HG02588 (cell line): ENCODE measurements around the gene CACNG5.
"Not testable (repeated sequence)": the region's sequence is repeated elsewhere in the genome, so short reads cannot be mapped to it uniquely, and the experiment has no call there.

Experiments
- ATAC-seq: cut with Tn5 transposase; IDR thresholded peaks from one replicate; pipeline ENCODE4 v1.9.1; 2021; ENCODE audit warnings: mild to moderate bottlenecking, moderate library complexity; ENCODE audit not compliant: unreplicated experiment

The CACNG5 gene

GRCh38 chr17:66849032-66849655 lies 14.2 kb downstream of the CACNG5 start:
- ATAC-seq, result no peak

GRCh38 chr17:66849851-66850580 lies 15.1 kb downstream of the CACNG5 start:
- no peak for ATAC-seq

DNA sequence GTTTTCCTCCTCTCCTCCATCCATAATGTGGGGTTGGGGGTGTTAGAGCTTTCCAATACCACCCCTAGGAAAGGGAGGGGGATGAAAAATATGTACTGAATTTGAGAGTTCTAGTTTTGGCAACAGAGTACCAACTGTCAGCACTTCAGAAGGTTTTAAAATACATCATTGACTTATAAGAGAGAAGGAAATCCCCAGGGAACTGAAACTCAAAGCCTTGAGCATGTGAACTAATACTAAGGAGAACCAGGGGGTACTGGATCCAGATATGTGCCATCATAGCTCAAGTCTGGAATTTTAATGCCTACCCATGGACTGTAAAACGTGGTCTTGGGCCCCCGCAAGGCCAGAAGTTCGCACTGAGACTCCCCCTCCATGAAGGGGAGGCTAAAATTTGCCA lies 15.8 kb downstream of the CACNG5 start:
- no peak for ATAC-seq

DNA sequence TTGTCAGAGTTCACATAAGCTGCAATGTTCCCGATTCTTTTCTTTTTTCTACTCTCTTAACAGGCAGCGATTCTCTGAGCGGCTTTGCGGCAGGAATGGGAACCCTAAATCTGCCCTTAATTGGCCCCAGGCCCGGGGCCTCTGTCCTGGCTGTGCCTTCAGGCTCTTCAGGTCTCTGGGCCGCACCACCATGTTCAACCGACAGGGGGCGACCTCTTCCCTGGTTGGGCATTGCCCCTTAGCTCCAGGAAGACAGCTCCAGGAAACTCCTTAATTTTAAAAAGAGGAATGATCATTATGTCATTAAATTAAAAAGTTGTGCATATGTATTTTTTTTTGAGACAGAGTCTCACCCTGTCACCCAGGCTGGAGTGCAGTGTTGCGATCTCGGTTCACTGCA lies 20.3 kb downstream of the CACNG5 start:
- no peak for ATAC-seq

DNA sequence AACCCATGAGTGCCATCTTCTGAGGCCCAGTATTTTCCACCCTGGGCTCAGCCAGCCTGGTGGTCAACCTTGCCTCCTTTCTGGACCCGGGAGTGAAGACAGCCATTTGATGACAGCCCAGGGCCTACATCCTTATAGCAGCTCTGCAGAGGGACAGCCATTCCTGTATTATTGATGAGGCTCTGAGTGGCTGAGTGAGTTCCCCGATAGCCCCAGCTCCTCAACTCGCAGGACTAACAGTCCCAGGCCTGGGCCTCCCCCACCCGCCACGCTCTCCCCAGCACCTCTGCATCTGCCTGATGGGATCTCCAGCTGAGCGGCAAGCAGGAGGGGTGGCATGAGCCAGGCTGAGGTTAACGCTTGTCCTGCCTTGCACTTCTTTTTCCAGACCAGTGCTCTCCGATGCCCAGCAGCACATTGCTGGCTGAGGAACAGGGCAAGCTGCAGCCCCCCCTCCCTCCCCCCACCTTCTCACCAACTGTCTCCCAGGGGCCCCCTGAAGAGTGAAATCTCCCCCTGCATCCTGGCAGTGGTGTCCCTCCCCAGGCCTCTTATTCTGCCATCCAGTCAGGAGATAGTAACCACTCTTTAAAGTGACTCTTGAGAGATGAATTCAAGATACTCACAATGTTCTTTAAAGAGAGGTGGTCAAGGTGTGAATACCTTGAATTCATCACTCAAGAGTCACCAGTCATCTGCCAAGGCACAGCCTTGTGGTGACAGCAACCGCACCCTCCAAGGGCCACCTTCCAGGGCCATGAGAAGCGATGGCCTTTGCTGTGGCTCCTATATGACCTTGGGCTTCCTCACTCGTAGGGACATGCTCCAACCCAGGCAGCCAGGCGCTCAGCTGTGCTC lies 23.5 kb downstream of the CACNG5 start:
- no peak for ATAC-seq

- no peak for ATAC-seq
Observed at GRCh38 chr17:66859353-66859752, 24.4 kb downstream of the CACNG5 start.

GRCh38 chr17:66860204-66860603 lies 25.3 kb downstream of the CACNG5 start:
- no peak for ATAC-seq

- no peak for ATAC-seq
Observed at GRCh38 chr17:66863820-66864219, 28.9 kb downstream of the CACNG5 start.

DNA sequence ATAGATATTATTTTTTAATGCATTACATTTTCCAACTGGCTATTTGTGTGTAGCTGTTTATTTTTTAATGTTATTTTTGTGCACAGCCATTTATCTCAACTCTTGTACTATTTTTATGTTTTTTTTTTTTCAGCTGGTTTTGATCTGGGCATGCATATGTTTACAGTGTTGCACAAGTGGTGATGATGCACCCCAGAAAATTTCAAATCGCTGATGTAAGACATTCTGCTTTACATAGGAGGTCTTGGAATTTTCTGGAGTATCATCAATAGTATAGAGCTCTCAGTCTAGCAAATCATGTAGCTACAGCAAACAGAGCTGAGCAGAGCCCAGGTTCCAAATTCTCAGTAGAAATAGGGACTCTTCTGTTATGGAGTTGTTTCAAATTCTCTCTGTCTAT lies 30.2 kb downstream of the CACNG5 start:
- ATAC-seq, result no peak

GRCh38 chr17:66873962-66874361 lies 39.0 kb downstream of the CACNG5 start:
- ATAC-seq, result no peak

- no peak for ATAC-seq
Observed at GRCh38 chr17:66884931-66885330, 50.0 kb downstream of the CACNG5 start.

GRCh38 chr17:66885417-66885816 lies 50.5 kb downstream of the CACNG5 start:
- no peak for ATAC-seq

- no peak for ATAC-seq
Observed at GRCh38 chr17:66889480-66890230, 54.7 kb downstream of the CACNG5 start.

GRCh38 chr17:66892246-66892645 lies 57.3 kb downstream of the CACNG5 start:
- no peak for ATAC-seq

DNA sequence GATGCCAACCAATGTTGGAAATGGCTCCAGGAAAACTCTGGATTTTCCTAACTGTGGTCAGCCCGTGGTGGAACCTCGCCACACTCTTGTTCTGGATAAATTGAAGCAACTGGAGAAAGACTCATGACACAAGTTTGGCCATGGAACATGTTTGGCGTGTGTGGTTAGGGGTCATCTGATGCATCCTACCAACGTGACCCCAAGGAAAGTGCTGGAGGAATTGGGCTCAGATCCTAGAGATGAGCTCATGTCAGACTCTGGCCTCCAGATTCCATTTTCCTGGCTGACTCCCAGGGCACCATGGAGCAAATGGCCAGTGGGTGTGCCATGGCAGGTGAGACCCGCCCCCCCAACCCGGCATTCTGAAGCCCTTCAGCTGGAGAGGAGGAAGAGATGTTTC lies 58.5 kb downstream of the CACNG5 start:
- no peak for ATAC-seq

DNA sequence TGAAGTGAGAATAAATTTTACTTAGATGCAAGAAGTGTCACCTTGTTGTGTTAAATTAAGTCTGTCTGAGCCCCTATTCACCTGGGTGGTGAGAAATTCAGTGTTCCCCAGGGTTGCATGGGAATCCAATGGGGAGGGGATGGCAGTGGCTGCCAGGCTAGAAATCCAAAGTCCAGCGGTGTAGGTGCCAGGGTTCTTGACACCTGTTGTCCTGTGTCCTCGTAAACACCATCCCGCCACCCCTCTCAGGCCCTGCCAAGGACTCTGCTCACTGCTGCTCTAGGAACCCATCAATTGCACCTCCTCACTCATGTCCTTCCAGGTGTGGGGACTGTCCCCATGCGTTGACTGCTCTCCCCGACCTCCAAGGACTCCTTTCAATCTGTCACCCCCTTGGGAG lies 58.9 kb downstream of the CACNG5 start:
- no peak for ATAC-seq

DNA sequence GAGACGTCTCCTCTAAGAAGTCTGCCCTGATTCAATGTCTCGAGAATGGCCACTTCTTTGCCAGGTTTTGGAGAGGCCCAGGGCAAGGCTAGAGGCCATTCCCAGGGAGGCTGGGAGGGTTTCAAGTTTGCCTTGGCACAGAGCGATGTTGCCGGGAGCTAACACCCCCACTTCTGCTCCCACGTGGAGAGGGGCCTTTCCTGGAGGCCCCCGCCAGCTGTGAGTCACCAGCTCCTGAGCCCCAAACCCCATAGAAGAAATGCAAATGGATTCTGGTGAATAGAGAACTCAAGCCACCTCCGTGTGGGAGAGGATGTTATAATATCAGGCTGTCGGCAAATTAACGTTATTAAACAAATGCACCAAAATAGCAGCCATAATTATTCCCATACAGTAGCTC lies 62.2 kb downstream of the CACNG5 start:
- ATAC-seq, result no peak

DNA sequence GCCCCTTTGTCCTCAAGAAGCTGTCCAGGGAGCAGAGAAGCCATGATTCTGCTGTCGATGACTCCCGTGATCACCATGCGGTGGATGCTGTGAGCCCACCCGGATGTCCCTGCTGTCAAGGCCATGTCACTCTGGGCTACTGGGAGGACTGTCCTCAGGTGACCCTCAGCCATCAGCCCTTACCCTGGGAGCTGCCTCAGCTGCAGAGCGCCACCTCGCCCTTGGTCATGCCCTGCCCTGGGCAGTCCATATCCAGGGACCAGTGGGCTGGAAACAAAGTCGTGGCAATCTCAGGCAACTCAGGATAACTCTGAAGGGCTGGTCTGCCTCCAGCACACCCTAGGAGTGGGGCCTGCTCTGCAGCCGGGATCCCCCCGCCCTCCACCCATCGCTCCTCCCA lies 63.6 kb downstream of the CACNG5 start:
- no peak for ATAC-seq

DNA sequence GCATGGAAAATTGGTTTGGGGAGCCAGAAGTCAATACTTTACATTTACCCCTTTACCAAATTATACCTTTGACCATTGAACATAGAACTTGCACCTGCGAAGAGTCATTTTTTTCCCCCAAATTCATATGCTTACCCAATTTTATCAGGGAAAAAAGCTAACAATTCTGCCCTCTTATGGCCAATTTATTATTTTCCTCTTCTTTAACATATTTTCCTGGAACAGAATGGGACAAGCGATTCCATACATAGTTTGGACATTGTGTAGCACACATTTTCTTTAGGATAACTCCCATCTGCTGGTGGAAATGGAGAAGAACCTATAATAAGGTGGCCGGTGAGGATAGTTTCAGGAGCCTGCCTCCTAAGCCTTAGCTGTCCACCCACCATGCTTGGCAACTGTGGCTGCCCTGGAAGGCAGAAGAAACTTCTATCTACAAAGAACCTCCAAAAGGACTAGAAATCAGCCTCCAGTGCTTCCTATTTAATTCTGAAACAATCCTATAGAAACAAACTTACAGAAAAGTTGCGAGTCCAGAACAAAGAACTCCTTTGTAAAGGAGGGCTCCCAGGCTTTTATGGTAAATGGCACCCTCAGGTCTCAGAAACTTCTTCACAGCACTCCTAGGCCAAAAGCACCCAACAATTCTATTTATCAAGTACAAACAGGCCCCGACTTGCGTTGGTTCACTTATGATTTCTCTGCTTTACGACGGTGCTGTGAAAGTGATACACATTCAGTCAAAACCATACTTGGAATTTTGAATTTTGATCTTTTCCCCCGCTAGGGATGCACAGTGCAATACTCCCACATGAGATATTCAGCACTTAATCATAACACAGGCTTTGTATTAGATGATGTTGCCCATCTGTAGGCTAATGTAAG lies 65.5 kb downstream of the CACNG5 start:
- no peak for ATAC-seq

DNA sequence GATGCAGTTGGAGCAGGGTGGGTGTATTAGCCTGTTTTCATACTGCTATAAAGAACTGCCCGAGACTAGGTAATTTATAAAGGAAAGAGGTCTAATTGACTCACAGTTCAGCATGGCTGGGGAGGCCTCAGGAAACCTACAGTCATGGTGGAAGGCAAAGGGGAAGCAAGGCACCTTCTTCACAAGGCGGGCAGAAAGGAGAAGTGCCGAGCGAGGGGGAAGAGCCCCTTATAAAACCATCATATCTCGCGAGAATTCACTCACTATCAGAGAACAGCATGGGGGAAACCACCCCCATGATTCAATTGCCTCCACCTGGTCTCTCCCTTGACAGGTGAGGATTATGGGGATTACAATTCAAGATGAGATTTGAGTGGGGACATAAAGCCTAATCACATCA lies 68.4 kb downstream of the CACNG5 start:
- not testable (repeated sequence) for ATAC-seq
